ENCODE measurements around the gene SLC25A38. TPM values are rescaled to one million over a fixed set of nuclear protein-coding genes. Genes with fewer than 3 reads are reported as not detected.
A peak's percentile ranks its signal among the peaks of the same experiment; 100 is the strongest.

SLC25A38 gene
- total and polyA plus RNA-seq, 9 of the 15 experiments (the other 6 are each of a cell fraction or from before 2014, with no cell fraction given) = 13.5 to 51.1 (median 30.6) TPM

- TF ChIP-seq E2F3 (CRISPR knock-in tag; IDR thresholded peaks at IDR 0.05) (peak; percentile 35; the same call in 1 of the 2 replicates), RAD21 (CRISPR knock-in tag; conservative IDR thresholded peaks at IDR 0.05 in 1 of 2, IDR thresholded peaks at IDR 0.05 in 1 of 2) (no peak), FOXP1 (CRISPR knock-in tag; IDR thresholded peaks at IDR 0.05) (no peak), POLR2G (IDR thresholded peaks at IDR 0.05; ENCODE audit: low read depth, low read length) (no peak), MYNN (IDR thresholded peaks at IDR 0.05) (no peak), MYNN (CRISPR knock-in tag; IDR thresholded peaks at IDR 0.05) (no peak), CHD1 (IDR thresholded peaks at IDR 0.05; ENCODE audit: low read length) (no peak), COPS2 (conservative IDR thresholded peaks at IDR 0.05) (no peak), ZNF75A (CRISPR knock-in tag; IDR thresholded peaks at IDR 0.05) (0 out of 2 replicates have a peak, but pooled peaks have one; percentile 74), CUX1 (CRISPR knock-in tag; IDR thresholded peaks at IDR 0.05) (peak; percentile 23; the same call in 1 of the 2 replicates), CEBPG (CRISPR knock-in tag; IDR thresholded peaks at IDR 0.05) (no peak), CEBPG (tag; conservative IDR thresholded peaks at IDR 0.05 in 1 of 2, IDR thresholded peaks at IDR 0.05 in 1 of 2) (no peak), PHB (CRISPR knock-in tag; IDR thresholded peaks at IDR 0.05) (no peak), ZBTB12 (CRISPR knock-in tag; IDR thresholded peaks at IDR 0.05) (no peak), NCOA4 (IDR thresholded peaks at IDR 0.05; ENCODE audit: partially characterized antibody) (no peak), ZNF253 (CRISPR knock-in tag; conservative IDR thresholded peaks at IDR 0.05) (no peak), RBM25 (IDR thresholded peaks at IDR 0.05; ENCODE audit: low read depth, low read length, severe bottlenecking) (no peak)
- TF ChIP-seq, protein P1, sequence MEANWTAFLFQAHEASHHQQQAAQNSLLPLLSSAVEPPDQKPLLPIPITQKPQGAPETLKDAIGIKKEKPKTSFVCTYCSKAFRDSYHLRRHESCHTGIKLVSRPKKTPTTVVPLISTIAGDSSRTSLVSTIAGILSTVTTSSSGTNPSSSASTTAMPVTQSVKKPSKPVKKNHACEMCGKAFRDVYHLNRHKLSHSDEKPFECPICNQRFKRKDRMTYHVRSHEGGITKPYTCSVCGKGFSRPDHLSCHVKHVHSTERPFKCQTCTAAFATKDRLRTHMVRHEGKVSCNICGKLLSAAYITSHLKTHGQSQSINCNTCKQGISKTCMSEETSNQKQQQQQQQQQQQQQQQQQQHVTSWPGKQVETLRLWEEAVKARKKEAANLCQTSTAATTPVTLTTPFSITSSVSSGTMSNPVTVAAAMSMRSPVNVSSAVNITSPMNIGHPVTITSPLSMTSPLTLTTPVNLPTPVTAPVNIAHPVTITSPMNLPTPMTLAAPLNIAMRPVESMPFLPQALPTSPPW (CRISPR knock-in tag; IDR thresholded peaks at IDR 0.05) = 0 out of 2 replicates have a peak, but pooled peaks have one; percentile 4
Measured at GRCh38 chr3:39361252-39361927, 21.8 kb upstream of the SLC25A38 start (continued).

All from K562 (cell line).